Activated effector memory CD4-positive, alpha-beta T cell treated with anti-CD3 and anti-CD28 coated beads, Interleukin-2, amount 50 U/mL, for 16 hours (primary cell): ENCODE results near the gene TCP11L2.
A peak's percentile ranks its signal among the peaks of the same experiment; 100 is the strongest.

ENCODE experiments used
- DNase-seq: peaks from one replicate; pipeline ENCODE4 v3.0.0-alpha.2; 2020

The TCP11L2 gene

GRCh38 chr12:106302401-106303201 lies at the start of gene TCP11L2:
TCP11L2 (plus strand) TSS chr12:106302733; CDS start chr12:106311076, 8,343 bp downstream.
- peak; percentile 97 for DNase-seq

GRCh38 chr12:106254724-106255123 lies 47.8 kb upstream of the TCP11L2 start:
- DNase-seq = no peak

- DNase-seq = no peak
These were observed 47.0 kb upstream of the TCP11L2 start for GRCh38 chr12:106255493-106255892.

GRCh38 chr12:106255952-106256351 lies 46.6 kb upstream of the TCP11L2 start:
- no peak for DNase-seq

GRCh38 chr12:106256524-106256923 lies 46.0 kb upstream of the TCP11L2 start:
- no peak for DNase-seq

GRCh38 chr12:106258226-106258625 lies 44.3 kb upstream of the TCP11L2 start:
- no peak for DNase-seq

- no peak for DNase-seq
These were observed 43.6 kb upstream of the TCP11L2 start for GRCh38 chr12:106258935-106259334.

GRCh38 chr12:106265116-106265515 lies 37.4 kb upstream of the TCP11L2 start:
- no peak for DNase-seq

- no peak for DNase-seq
These were observed 35.0 kb upstream of the TCP11L2 start for GRCh38 chr12:106267535-106267934.

- DNase-seq = no peak
These were observed 33.3 kb upstream of the TCP11L2 start for GRCh38 chr12:106269150-106269771.

- DNase-seq = no peak
These were observed 30.7 kb upstream of the TCP11L2 start for GRCh38 chr12:106271575-106272505.

- no peak for DNase-seq
These were observed 29.0 kb upstream of the TCP11L2 start for GRCh38 chr12:106273491-106273890.

GRCh38 chr12:106274012-106274411 lies 28.5 kb upstream of the TCP11L2 start:
- DNase-seq = no peak

- no peak for DNase-seq
These were observed 27.9 kb upstream of the TCP11L2 start for GRCh38 chr12:106274575-106275121.

- DNase-seq = no peak
These were observed 27.1 kb upstream of the TCP11L2 start for GRCh38 chr12:106275458-106275857.

GRCh38 chr12:106276032-106276740 lies 26.3 kb upstream of the TCP11L2 start:
- no peak for DNase-seq

GRCh38 chr12:106280106-106280505 lies 22.4 kb upstream of the TCP11L2 start:
- no peak for DNase-seq

- DNase-seq = no peak
These were observed 21.3 kb upstream of the TCP11L2 start for GRCh38 chr12:106281056-106281782.

- DNase-seq = no peak
These were observed 20.7 kb upstream of the TCP11L2 start for GRCh38 chr12:106281804-106282203.

GRCh38 chr12:106282457-106283097 lies 20.0 kb upstream of the TCP11L2 start:
- DNase-seq = peak; percentile 73
